HG02610 (cell line): Measurements from ENCODE around the gene CCR9.

Source experiments
- ATAC-seq: cut with Tn5 transposase; IDR thresholded peaks from one replicate; pipeline ENCODE4 v1.9.1; 2021; ENCODE audit warnings: mild to moderate bottlenecking, moderate library complexity; ENCODE audit not compliant: unreplicated experiment

CCR9 gene

DNA sequence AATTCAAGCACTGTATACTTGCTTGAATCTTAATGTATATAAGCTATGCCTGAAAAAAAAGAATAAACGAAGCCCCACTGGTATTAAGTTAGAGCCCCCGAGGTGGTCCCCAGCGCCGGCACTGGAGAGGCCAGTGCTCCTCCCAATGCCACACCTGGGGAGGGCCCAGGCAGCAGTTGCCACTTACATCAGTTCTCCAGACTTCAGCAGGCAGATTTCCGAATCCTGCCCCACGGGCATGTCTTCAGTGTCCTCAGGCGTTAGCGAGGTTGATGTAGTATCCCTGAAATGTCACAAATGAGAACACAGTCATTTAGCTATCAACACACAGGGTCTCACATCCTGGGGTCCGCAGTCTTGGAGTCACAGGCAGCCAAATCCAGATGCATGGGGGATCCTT lies 49.9 kb downstream of the CCR9 start:
- ATAC-seq: no peak

DNA sequence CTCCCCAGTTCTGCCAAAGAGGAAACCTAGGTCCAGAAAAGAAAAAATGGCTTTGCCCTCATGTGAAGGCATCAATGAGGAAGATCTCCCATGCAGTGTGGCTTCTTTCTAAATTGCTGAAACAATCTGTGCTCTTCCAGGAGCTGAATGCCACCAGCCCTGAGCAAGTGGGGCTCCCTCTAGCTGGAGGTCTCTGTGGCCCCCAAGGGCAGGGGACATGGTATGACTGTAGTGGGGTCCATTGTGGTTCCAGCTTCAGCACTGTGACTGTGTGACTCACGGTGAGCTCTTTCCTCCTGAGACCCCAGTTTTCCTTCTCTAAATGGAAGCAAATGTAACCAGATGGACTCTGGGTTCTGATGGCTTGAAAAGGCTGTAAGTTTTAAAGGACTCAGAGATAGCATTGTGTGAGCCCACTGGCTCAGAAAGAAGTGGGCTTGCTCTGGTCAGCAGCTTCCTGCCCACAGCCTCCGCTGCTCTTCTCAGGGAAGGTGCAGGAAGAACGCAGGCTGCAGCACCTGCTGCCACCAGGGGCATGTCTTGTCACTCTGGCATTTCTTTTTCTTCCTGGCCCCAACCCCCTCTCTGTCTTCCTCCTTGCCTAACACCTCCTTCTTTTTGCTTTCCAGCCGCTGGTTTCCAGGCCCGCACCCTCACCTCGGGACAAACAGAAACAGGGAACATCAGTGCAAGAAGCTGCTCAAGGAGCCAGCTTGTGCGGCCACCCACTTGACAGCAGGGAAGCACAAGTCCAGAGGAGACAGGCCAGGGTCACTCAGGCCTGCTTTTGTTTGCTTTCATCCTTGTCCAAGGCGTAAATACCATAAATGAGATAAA lies 51.1 kb downstream of the CCR9 start:
- ATAC-seq: no peak

DNA sequence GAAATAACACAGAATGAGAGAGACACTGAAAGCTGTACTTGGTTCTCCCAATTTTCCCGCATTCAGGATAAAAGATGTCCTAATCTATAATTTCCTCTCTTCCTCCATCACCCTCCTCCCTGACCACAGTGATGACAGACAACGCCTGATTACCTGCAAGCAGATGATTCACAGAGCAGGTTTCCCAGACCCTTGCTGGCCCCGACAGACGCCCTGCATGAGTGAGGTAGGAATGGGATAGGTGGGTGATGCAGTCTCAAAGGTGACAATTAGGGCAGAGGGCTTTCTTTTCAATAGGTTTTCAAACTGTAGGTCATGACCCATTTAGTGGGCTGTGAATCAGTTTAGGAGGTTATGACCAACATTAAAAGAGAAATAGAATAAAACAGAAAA lies 51.7 kb downstream of the CCR9 start:
- ATAC-seq: no peak

DNA sequence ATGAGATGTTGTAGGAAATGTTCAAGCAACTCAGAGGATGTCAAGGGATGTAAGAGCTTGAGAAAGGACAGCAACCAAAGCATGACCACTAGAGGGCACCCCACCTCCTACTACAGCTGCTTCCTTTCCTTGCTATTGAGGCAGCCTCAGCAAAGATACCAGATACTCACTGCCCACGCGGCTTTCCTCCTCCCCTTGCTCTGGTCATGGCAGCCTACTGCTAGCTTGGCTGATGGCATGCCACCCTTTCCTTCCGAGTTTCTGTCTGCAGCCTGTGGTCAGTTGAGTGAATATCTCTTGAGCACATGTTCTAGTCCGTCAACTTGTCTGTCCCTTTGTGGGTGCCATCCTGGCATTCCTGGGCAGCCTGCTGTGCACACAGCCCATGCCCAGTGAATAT lies 52.5 kb downstream of the CCR9 start:
- ATAC-seq: no peak

DNA sequence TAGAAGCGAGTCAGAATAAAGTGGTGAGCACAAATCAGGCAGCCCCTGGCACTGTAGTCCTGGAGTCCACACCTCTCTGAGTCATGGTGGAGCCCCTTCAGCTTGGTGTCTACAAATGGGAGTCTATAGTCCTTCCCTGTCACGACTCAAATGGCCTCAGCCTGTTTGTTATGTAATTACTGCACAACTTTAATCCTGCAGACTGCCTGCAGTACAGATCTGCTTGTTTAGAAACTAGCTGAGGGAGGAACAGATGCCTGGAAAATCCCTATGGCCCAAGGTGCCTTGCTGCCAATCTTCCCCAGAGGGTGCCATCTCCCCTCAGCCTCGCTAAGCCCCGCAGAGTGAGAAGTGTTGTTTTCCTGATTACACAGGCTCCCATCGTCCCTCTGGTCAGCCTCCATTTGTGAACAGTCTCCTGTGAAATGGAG lies 53.0 kb downstream of the CCR9 start:
- no peak for ATAC-seq

DNA sequence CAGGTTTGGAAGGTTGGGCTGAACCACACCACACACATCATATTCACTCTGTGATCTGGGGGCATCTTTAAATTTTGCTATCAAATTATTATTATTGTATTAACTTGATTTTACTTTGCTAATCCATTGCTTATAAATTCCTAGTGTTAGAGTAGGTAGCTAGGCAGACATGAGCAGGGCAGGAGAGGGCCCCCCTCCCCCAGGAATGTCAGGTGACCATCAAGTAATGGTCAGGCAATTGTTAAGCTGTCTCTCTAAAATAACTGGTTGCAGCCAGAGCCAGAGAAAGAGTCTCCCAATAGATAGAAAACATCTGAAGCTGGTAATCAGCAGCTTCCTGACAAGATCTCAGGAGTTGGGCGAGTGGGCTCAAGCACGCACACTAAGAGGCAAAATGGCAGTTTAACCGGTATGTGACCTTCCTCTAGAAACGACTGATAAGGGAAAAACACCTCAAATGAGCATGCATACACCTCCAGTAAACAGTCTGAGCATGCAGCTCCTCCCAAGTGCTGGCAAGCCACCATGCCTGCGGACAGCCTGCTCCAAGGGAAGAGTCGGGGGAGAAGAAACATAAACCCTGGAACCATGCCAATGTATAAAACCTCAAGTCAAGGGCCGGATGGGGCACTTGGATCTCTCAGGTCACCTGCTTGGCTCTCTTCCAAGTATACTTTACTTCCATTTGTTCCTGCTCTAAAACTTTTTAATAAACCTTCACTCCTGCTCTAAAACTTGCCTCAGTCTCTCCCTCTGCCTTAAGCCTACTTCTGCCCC lies 53.8 kb downstream of the CCR9 start:
- no peak for ATAC-seq

DNA sequence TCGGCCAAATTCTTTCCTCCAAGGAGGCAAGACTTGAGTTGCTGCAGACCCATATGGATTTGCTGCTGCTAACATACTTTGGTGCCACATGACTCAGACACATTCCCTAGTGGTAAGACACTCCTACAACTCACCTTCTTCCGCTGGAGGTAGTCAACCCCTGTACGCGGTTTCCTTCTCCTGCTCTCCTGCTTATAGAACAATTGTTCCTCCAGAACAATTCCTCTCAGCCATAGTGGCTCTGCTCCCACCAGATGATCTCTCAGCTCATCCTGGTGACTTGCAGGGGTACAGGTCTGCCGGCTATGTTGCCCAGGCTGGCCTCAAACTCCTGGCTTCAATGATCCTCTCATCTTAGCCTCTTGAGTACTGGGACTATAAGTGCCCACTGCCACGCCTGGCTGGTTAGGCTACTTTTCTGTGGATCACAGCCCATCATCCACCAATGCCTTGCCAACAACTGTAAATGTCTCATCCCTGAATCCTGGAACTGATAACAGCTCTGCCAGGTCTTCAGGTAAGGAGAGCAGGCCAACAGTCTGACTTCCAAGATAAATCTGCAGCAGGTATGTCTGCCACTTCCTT lies 54.5 kb downstream of the CCR9 start:
- no peak for ATAC-seq

DNA sequence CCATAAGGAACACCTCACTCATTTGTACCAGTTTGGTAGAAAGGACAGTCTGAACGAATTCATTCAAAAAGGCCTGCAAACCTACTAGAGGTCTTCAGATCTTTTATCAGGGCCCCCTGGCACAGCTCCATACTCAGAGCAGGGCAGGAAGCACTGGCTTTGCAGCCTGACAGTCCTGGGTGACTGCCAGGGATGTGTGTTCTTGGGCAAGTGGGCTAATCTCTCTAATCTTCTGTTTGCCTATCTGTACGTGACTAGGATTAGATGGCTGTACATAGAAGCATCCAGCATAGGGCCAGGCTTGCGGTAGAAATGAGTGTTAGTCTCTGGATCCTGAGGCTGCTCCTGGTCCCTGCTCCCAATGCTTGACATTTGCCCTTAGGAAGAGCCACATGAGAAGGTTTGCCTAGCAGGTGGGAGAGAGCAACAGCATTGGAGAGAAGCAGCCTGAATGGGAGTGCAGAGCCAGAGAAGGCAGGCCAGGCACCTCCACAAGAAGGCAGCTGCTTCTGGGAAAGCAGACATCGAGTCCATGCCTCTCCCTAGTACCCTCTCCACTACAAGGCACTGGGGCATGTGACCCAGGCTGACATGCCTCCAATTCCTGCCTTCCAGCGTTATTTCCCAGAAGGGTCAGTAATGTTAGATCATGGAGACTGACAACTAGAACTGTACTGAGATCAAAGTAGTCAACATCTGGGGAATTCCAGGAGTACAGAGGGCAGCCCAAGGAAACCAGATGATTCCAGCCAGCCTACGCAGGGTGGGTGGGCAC lies 55.9 kb downstream of the CCR9 start:
- ATAC-seq: no peak

DNA sequence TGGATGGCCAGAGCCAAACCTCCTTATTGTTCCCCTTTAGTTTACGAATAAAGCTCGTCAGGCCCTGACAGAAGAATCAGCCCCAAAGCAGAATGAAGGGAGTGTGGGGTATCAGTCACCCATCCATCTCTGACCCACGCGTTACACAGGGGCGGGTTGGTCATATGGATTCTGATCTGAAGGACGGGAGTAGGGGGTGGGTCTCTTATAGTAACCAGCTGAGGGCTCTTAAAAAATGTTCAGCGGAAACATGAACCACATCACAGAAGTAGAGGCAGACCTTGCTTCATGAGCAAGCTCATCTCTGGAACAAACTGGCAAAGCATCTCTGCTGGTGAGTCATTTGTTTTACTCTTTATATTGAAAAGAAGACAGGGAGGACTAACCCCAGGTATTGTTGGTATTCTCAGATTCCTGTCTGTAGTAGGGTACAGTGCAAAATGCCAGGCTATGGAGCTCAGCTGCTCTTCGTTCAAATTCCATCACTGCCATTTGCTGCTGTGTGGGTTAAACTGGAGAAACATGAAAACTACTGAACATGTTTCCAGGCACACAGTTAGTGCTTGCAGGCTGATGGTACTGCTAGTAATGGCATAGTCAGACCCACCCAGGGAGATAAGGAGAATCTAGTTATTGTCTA lies 57.0 kb downstream of the CCR9 start, which contains the start of gene CXCR6:
CXCR6 (plus strand) TSS at position 258 of the 640 bp plus-strand sequence. CDS start 3,018 bp downstream, outside the sequence.
- no peak for ATAC-seq

DNA sequence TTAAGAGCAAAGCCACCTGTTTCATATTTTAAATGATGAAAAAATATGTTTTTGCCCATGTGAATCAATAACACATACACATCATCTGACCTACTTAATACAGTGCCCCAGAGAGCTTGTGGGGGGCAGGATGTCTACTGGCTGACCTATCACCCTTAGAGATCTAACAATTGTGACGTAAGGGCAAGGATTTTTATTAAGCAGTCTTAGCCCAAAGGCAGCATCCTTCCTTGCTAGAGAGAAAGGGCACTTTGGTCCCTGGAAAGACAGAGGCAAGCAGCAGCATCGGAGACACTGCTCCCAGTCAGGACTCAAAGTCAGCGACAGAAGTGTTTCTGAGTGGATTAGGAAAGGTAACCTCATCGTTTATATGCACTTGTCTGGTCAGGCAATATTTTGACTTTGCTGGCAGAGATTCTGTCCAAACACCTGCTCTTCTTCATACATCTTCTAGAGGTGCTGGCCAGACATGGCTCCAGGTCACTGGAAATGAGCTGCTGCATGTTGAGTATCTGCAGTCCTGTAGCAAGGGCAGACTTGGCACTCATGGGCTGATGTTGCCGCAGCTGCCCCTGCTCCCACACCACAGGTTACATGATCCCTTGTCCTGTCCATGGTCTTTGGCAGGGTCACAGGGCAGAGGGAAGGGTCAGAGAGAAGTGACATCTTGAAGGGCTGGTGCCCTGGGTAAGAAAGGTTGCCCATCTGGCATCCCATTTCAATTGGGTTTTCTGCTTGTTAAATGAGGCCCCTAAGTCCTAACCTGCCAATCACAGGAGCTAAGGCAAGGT lies 58.7 kb downstream of the CCR9 start:
- ATAC-seq: no peak

DNA sequence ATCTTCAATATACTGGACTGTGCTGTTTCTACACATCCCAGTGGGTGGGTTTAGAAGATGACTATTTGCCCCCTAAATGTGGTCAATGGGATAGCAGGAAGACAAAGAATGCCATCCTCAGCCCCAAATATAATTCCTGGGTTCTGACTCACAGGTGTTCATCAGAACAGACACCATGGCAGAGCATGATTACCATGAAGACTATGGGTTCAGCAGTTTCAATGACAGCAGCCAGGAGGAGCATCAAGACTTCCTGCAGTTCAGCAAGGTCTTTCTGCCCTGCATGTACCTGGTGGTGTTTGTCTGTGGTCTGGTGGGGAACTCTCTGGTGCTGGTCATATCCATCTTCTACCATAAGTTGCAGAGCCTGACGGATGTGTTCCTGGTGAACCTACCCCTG lies 60.0 kb downstream of the CCR9 start:
- ATAC-seq: no peak

DNA sequence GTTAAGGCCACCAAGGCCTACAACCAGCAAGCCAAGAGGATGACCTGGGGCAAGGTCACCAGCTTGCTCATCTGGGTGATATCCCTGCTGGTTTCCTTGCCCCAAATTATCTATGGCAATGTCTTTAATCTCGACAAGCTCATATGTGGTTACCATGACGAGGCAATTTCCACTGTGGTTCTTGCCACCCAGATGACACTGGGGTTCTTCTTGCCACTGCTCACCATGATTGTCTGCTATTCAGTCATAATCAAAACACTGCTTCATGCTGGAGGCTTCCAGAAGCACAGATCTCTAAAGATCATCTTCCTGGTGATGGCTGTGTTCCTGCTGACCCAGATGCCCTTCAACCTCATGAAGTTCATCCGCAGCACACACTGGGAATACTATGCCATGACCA lies 60.5 kb downstream of the CCR9 start:
- no peak for ATAC-seq

DNA sequence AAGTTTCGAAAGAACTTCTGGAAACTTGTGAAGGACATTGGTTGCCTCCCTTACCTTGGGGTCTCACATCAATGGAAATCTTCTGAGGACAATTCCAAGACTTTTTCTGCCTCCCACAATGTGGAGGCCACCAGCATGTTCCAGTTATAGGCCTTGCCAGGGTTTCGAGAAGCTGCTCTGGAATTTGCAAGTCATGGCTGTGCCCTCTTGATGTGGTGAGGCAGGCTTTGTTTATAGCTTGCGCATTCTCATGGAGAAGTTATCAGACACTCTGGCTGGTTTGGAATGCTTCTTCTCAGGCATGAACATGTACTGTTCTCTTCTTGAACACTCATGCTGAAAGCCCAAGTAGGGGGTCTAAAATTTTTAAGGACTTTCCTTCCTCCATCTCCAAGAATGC lies 61.0 kb downstream of the CCR9 start:
- no peak for ATAC-seq

DNA sequence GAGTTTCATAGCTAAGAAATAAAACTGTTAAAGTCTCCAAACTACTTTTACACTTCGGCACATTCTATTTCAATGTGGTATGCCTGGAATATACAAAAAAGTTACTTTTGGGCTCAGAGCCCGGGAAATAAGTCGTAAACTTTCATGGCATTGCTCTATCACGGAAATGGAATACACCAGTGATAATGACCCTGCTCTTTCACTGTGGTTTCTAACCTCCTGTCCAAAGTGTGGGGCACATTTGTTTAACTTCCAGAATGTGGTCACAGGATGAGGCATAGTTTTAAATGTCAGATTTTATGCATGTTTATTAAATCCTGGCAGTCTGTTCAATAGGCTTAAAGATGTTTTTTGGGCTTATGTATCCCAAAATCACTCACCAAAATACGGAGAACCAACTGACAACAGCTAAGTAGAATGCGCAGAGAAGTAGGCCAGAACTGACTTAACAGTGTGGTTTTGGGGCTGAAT lies 62.0 kb downstream of the CCR9 start:
- ATAC-seq: no peak

DNA sequence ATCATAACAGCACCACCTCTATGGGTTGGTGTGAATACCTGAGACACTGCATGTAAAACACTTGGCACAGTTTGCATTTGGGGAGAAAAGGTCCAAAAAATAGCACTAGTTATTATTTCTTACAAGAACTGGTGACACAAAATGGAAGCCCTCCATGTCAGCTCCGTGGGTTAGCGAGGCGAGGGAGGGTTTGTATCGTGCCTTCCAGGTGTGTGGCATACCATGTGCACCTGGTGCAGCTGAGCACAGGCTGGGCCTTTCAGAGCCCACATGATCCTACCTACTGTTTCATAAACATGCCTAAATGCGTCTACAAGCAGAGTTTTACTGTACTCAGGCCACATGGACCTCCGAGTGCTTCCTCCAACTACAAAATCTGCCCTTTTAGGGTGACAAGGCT lies 62.5 kb downstream of the CCR9 start:
- no peak for ATAC-seq

DNA sequence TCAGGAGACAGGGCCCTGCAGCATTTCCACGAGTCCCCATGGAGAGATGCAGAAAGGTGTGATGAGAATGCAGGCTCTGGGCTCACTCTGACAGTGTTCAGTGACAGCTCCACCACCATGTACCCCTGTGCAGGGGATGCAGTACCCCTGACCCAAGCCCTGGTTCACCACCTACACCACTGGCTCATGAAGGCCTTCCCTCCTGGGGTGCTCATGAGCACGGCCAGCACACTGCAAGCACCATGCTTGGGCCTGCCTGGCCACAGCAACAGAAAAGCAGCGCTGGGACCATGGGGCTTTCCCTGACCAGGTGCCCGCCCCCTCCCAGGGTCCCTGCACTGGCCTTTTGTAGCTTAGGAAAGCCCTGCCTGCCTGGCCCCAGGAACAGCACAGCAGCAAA lies 63.1 kb downstream of the CCR9 start:
- no peak for ATAC-seq

DNA sequence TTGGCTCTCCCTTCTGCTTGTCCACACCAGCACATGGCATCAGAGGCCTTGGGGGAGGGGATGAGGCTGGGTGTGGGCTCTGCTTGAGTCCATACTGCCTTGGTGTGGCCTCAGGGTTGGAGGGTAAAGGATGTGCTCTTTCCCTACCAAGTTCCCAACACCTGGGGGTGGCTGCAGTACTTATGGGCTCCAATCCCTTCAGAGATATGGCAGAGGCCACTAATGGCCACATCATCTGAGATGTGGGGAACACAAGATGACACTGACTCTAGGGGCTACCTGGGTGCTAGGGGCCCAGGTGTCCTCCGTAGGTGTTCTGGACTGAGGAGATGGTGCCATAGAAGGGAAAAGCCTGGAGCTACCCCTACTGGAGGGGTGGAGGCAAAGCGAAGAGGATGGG lies 63.8 kb downstream of the CCR9 start:
- ATAC-seq: no peak

DNA sequence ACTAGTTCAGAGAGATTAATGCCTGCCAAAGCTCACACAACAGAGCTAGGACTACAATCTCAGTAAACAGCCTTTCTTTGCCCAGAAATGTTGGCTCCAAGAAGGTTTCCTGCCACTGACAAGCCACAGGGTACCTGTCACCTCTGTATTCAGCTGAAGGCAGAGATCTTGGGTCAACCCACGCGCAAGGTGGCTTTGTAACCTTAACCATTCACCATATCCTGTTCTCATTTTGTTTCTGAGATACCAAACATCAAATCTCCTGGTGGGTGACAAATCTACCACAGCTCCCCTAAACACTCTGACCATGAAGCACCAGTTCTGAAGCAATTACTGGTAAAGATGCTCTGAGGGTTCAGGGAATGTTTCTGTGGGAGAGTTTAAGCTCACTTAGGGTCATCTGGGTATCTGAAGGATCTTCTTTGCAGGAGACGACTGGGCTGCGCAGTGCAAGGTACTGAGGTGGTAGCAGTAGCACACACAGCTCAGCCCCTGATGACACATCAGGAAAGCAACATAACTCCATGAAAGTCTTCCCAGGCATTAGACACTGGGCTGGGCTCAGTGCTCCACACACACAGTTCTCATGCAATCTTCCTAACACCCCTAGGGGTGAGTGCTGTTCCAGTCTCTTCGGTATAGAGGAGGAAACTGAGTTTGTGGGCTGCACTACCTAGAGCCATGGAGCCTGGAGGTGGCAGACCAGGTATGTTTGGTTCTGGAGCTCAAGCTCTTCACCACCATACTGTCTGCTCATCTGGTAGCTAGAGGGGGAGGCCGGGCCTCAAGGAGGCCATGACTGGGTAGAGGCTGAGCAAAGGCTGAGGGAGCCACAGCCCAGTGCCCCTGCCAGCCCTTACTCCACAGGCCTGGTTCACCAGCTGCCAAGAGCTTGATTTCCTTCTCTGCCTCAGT lies 64.6 kb downstream of the CCR9 start:
- ATAC-seq: no peak

DNA sequence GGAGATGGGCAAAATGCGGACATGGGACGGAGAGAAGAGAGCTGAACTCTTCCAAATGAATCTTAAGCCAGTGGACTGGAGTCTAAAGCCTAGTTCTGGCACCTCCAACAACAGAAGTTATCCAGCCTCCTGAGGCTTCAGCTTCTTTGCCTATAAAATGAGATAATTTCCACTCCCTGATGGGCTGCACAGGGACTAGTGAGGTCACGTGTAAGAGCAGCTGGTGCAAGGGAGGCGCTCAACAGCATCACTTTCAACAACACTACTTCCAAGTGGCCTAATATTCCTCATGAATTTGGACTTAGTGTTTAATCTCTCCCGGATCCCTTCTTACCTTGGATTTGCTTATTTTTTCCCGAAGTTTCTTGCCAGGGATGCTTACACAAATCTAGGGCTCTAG lies 65.6 kb downstream of the CCR9 start:
- ATAC-seq: no peak
